Measurements from ENCODE around the gene UMODL1.

The UMODL1 gene

DNA sequence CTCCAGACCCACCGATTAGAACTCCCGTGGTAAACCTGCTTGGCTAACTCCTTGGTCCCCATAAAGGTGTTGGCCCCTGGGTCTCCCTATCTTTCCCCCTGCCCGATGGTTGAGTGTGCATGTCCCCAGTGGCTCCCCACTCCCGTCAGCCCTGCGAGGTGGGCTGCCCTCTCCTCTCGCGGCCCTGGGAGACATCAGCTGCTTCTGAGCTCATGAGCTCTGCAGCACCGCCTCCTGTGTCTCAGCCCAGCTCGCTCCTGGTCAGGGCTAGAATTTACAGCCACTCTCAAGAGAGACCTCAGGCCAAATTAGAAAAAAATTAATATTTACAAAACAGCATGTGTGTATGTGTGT is 45.1 kb upstream of the UMODL1 start:
- TF ChIP-seq, protein P1, sequence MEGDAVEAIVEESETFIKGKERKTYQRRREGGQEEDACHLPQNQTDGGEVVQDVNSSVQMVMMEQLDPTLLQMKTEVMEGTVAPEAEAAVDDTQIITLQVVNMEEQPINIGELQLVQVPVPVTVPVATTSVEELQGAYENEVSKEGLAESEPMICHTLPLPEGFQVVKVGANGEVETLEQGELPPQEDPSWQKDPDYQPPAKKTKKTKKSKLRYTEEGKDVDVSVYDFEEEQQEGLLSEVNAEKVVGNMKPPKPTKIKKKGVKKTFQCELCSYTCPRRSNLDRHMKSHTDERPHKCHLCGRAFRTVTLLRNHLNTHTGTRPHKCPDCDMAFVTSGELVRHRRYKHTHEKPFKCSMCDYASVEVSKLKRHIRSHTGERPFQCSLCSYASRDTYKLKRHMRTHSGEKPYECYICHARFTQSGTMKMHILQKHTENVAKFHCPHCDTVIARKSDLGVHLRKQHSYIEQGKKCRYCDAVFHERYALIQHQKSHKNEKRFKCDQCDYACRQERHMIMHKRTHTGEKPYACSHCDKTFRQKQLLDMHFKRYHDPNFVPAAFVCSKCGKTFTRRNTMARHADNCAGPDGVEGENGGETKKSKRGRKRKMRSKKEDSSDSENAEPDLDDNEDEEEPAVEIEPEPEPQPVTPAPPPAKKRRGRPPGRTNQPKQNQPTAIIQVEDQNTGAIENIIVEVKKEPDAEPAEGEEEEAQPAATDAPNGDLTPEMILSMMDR (IDR thresholded peaks at IDR 0.05; ENCODE audit: unreplicated experiment in 3 of 3) = no peak
- Mint-ChIP-seq H3K4me3 (no peak overlapping the region), H3K27ac (peak overlapping the region in 2 of 3 experiments; percentile 15 to 63), H3K27me3 (ENCODE audit: low read depth) (peaks cover 47% of the 10 kb centered on the region), H3K9me3 (no peaks in the 10 kb centered on the region), H3K4me1 (peaks cover 17% of the 10 kb centered on the region), H3K36me3 (ENCODE audit: low read depth) (no peaks in the 10 kb centered on the region)

DNA sequence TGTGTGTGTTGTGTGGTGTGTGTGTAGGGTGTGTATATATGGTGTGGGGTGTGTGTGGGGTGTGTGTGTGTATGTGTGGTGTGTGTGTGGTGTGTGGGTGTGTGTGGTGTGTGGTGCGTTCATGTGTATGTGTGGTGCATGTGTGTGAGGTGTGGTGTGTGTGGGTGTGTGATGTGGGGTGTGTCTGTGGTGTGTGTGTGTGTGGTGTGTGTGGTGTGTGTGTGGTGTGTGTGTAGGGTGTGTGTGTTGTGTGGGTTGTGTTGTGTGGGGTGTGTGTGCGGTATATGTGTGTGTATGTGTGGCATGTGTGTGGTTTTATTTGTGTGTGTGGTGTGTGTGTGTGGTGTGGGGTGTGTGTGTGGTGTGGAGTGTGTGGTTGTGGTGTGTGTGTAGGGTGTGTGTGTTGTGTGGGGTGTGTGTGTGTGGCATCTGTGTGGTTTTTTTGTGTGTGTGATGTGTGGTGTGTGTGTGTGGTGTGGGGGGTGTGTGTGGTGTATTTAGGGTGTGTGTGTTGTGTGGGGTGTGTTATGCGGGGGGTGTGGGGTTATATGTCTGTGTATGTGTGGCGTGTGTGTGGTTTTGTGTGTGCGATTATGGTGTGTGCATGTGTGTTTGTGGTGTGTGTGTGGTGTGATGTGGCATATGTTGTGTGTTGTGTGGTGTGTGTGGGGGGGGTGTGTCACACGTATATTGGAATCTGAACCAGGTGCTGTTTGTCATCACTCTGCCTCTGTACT is 43.9 kb upstream of the UMODL1 start:
- H3K4me3 Mint-ChIP-seq = no peak overlapping the region
- TF ChIP-seq, protein P1 (IDR thresholded peaks at IDR 0.05; ENCODE audit: unreplicated experiment in 3 of 3) = no peak
- peaks cover 36% of the 10 kb centered on the region for H3K27me3 Mint-ChIP-seq (ENCODE audit: low read depth)
- no peaks in the 10 kb centered on the region for H3K36me3 Mint-ChIP-seq (ENCODE audit: low read depth)
- peaks cover 17% of the 10 kb centered on the region for H3K4me1 Mint-ChIP-seq
- H3K27ac Mint-ChIP-seq = no peak overlapping the region
- no peaks in the 10 kb centered on the region for H3K9me3 Mint-ChIP-seq

DNA sequence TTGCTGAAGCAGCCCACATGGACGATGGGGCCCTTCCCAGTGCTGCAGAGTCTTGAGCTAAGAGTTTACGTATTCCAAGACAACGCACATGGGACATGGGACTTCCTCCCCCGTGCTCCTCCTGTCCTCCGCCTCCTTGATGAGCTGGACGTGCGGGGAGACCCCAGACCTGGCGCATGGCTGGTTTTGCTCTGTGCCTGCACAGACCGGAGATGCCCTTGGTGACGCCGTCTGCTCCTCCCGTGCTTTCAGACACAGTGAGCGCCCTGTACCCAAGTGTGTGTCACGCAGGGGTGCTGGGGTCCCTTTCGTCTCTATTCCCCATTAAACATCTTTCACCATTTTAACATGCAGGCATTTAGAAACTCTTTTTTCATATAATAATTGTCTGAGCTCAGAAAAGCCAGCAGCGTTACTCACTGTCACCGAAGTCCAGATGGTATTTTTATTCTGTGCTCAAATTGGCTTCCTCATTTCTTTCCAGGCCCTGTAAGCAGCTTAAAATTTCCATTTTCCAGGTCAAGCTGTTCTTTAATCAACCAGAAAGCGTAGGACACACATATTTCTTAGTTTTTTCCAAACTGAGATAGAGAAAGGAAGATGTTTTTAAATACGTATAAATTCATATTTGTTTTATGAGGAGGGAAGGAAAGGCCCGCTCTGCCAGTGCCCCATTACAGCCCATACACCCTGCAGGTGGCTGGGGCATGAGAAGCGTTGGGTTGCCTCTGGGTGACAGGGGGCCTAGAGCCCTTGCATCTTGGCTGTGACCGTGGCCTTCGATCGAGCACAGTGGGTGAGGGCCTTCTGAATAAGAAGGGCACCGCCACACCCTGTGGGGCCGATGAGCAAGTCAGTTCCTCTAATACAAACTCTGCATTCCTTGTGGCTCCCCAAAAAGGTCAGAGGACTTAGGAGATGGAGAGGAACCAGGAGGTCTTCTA is 43.0 kb upstream of the UMODL1 start:
- Mint-ChIP-seq H3K36me3 (ENCODE audit: low read depth) (no peaks in the 10 kb centered on the region), H3K27ac (peak overlapping the region in 1 of 3 experiments; percentile 16), H3K27me3 (ENCODE audit: low read depth) (peaks cover 30% of the 10 kb centered on the region), H3K4me3 (no peak overlapping the region), H3K9me3 (no peaks in the 10 kb centered on the region), H3K4me1 (peaks cover 17% of the 10 kb centered on the region)
- TF ChIP-seq, protein P1 (IDR thresholded peaks at IDR 0.05; ENCODE audit: unreplicated experiment in 3 of 3) = no peak

DNA sequence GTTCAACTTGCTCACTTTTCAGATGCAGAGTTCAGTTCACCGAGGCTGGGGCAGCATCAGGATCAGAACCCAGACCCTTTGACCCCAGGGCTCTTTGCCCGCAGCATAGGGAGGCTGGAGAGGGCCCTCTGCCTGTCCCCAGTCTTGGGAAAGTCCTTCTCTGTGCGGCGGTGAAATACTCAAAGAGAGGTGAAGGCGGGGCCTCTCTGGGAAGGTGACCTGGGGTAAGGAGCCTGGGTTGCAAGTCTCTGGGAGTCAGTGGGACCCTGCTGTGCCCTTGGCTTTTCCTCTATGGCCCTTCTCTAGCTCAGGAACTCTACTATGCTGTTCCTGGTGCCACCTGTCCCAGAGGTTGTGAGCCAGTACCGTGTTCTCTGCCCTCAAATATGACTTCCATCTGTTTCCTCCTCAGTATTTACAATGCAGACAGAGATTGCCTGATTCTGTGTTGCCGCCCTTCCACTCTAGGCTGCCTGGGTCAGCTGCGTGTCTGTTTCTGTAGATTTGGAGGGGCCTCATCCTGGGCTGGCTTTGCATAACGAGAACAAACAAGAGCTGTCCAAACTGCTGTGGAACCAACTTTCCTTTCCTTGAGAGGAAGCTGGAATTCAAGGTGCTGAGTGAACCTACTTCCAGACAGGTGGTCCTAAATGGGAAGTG is 42.2 kb upstream of the UMODL1 start:
- no peaks in the 10 kb centered on the region for H3K9me3 Mint-ChIP-seq
- H3K4me3 Mint-ChIP-seq = no peak overlapping the region
- peaks cover 26% of the 10 kb centered on the region for H3K27me3 Mint-ChIP-seq (ENCODE audit: low read depth)
- no peak overlapping the region for H3K27ac Mint-ChIP-seq
- H3K36me3 Mint-ChIP-seq (ENCODE audit: low read depth) = no peaks in the 10 kb centered on the region
- TF ChIP-seq, protein P1 (IDR thresholded peaks at IDR 0.05; ENCODE audit: unreplicated experiment in 3 of 3) = no peak
- H3K4me1 Mint-ChIP-seq = peaks cover 17% of the 10 kb centered on the region

DNA sequence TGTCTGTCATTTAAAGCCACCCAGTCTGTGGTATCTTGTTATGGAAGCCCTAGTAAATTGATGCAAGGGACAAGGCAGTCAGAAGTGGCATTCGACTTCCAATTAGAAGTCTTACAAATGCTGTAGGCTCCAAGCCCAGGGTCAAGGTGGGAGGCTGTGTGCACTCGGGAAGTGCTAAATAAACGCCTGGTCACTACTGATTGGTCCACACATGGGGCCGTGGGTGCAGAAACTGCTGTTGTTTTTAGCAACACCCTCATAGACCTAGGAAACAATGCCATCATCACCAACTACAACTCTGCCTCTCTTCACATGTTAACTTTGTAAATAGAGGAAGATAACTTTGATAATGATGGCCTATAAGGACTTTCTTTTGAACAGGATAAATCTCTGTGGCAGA is 40.8 kb upstream of the UMODL1 start:
- Mint-ChIP-seq H3K27ac (no peak overlapping the region), H3K36me3 (ENCODE audit: low read depth) (no peaks in the 10 kb centered on the region), H3K27me3 (ENCODE audit: low read depth) (peaks cover 25% of the 10 kb centered on the region), H3K9me3 (no peaks in the 10 kb centered on the region), H3K4me1 (peaks cover 13% of the 10 kb centered on the region), H3K4me3 (no peak overlapping the region)
- TF ChIP-seq, protein P1 (IDR thresholded peaks at IDR 0.05; ENCODE audit: unreplicated experiment in 3 of 3) = no peak
